Gastrocnemius medialis (tissue), 4 donors: ENCODE data around the gene AP5S1. TPM values are rescaled to one million over a fixed set of nuclear protein-coding genes. Genes with fewer than 3 reads are reported as not detected.

Source experiments
- ATAC-seq, 2 donors: fragments of 150-250 bp; one replicate each; pipeline ENCODE4 v1.9.1; 2016
- DNase-seq, 2 donors: peaks; one replicate each; pipeline ENCODE4 v3.0.0-alpha.2; 2019
- H3K27ac ChIP-seq, 4 donors: fragments of 200-600 bp; sonication (generic); 1 replicate in 1 of 4; 2 replicates in 3 of 4; pipeline ENCODE4 v1.5.1; 2016 to 2018; ENCODE audit warnings: mild to moderate bottlenecking in 2 of 4, moderate library complexity in 1 of 4
- H3K27me3 ChIP-seq, 3 donors: fragments of 200-600 bp; sonication (generic) in 2 of 3; 1 replicate in 1 of 3; 2 replicates in 2 of 3; pipeline versions ENCODE4 v1.5.1 to v1.6.0; 2016 to 2019; ENCODE audit warnings: mild to moderate bottlenecking in 1 of 3, moderate library complexity in 1 of 3
- H3K36me3 ChIP-seq, 2 donors: fragments of 200-600 bp; sonication (generic) in 1 of 2; one replicate each; pipeline ENCODE4 v1.5.1; 2017 to 2018
- H3K4me1 ChIP-seq, 2 donors: fragments of 200-600 bp; sonication (generic) in 1 of 2; one replicate each; pipeline ENCODE4 v1.5.1; 2016 to 2017; ENCODE audit warnings: mild to moderate bottlenecking in 2 of 2
- H3K4me3 ChIP-seq, 4 donors: fragments of 200-600 bp; sonication (generic) in 3 of 4; 1 replicate in 1 of 4; 2 replicates in 3 of 4; pipeline ENCODE4 v1.5.1; 2016 to 2019; ENCODE audit warnings: mild to moderate bottlenecking in 2 of 4
- H3K9me3 ChIP-seq, 3 donors: fragments of 200-600 bp; sonication (generic) in 2 of 3; 1 replicate in 1 of 3; 2 replicates in 2 of 3; pipeline ENCODE4 v1.5.1; 2016 to 2019
- CTCF ChIP-seq, 5 experiments: fragments of 450-650 bp in 3 of 5; fragments of 200-600 bp in 2 of 5; sonication (generic) in 2 of 5; IDR thresholded peaks in 4 of 5; conservative IDR thresholded peaks in 1 of 5; 1 replicate in 4 of 5; 2 replicates in 1 of 5; pipeline ENCODE4 v1.5.1; 2016 to 2019; ENCODE audit warnings: antibody characterized with exemption in 5 of 5, mild to moderate bottlenecking in 3 of 5, moderate library complexity in 3 of 5
- POLR2A ChIP-seq, 2 donors: fragments of 450-650 bp; IDR thresholded peaks; one replicate each; pipeline ENCODE4 v1.6.1; 2017; ENCODE audit warnings: antibody characterized with exemption in 2 of 2, mild to moderate bottlenecking in 2 of 2, moderate library complexity in 2 of 2
- in situ Hi-C, 4 donors: fragments of 200-750 bp; cut with MboI; loops; one replicate each; pipeline versions ENCODE4 v1.15.0 to v1.8.0; 2017; ENCODE audit warnings: low sequenced_read_pairs in 4 of 4
- intact Hi-C: fragments of 100-400 bp; cut with DNase I; formaldehyde crosslinking; loops from one replicate; pipeline ENCODE4 v1.15.1; 2023; ENCODE audit warnings: low total_unique reads
- total RNA-seq, 4 donors: library from RNA; depleted of rRNA; stranded (reverse); fragments of >200 nt; gene quantifications; one replicate each; pipeline versions ENCODE4 v1.1.0 to v1.2.3, GENCODE V29; 2016

Gene AP5S1
- total RNA-seq, 4 donors from 2014 or later = 11.6 to 20.9 (median 17.3) TPM

- peaks cover 14 to 22% of the 10 kb centered on the region in 2 donors for H3K4me1 ChIP-seq
- no peaks in the 10 kb centered on the region for H3K36me3 ChIP-seq
- H3K4me3 ChIP-seq = peak overlapping the region; percentile 49 to 53 (median 52)
- DNase-seq (no peak), ATAC-seq (no peak)
- intact Hi-C loops = no loop called here
- peaks cover 0 to 15% (median 14%) of the 10 kb centered on the region in 3 donors for H3K27me3 ChIP-seq
- no peak overlapping the region for H3K27ac ChIP-seq
- in situ Hi-C loops = no loop called here
- no peaks in the 10 kb centered on the region for H3K9me3 ChIP-seq
- TF ChIP-seq CTCF (IDR thresholded peaks at IDR 0.05 in 4 of 5, conservative IDR thresholded peaks at IDR 0.05 in 1 of 5) (no peak), POLR2A (IDR thresholded peaks at IDR 0.05) (no peak)
Measured at GRCh38 chr20:3777716-3778629, 42.4 kb upstream of the AP5S1 start.

GRCh38 chr20:3778976-3779375 is 41.4 kb upstream of the AP5S1 start:
- no peak overlapping the region for H3K4me3 ChIP-seq
- in situ Hi-C loops (no loop called here), intact Hi-C loops (no loop called here)
- H3K36me3 ChIP-seq = no peaks in the 10 kb centered on the region
- DNase-seq (no peak), ATAC-seq (no peak)
- no peaks in the 10 kb centered on the region for H3K9me3 ChIP-seq
- no peak overlapping the region for H3K27ac ChIP-seq
- H3K4me1 ChIP-seq = peaks cover 20 to 32% of the 10 kb centered on the region in 2 donors
- H3K27me3 ChIP-seq = peaks cover 0 to 15% (median 14%) of the 10 kb centered on the region in 3 donors
- TF ChIP-seq CTCF (IDR thresholded peaks at IDR 0.05 in 4 of 5, conservative IDR thresholded peaks at IDR 0.05 in 1 of 5) (no peak), POLR2A (IDR thresholded peaks at IDR 0.05) (no peak)

DNA sequence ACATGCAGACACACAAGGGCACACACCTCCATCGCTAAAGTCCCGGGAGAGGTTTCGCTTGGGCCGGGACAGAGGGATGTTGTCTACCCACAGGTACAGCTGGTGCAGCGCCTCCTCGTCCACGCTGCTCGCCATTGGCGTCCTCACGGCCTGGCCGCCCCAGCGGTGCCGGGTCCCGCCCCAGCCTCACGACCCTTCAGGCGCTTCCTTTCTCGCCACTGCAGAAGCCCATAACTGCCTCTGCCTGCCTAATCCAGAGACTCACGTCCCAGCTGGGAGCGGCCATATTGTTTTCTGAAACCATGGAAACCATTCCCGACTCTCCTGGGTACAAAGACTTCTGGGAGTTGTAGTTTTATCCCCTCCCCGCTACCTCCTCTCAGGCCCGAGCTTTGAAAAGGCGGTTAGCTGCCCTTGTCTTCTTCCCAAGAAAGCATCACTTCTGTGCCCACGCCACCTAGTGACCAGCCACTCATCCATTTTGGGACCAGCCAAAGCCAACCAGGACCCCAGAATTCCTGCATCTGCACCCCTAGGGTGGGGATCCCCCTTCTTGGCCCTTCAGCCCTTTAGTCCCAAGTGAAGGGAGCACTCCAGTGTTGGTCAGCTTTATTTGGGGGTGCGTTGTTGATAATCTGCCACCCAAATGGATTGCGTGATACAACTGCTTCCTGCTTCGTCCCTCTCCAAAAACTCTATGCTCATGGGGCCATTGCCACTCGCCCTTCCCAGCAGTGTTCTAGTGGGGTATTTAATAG is 39.0 kb upstream of the AP5S1 start, which contains the start of gene SPEF1:
Gene SPEF1 (minus strand): TSS at position 296 of the 758 bp plus-strand sequence. CDS start 161 bp downstream, at position 135.
- H3K4me3 ChIP-seq = peak within 1 kb of the TSS; percentile 53 to 73 (median 55)
- H3K36me3 ChIP-seq = no peaks in the 10 kb centered on the region
- peak; percentile 92 to 98 for ATAC-seq
- intact Hi-C loops (loop anchor here (1.0 kb wide), 1 partner anchor 13 kb away; no protein-coding TSS in a partner anchor), in situ Hi-C loops (no loop called here)
- TF ChIP-seq CTCF (IDR thresholded peaks at IDR 0.05 in 4 of 5, conservative IDR thresholded peaks at IDR 0.05 in 1 of 5) = peak; percentile 27 to 57 (median 36)
- no peak for TF ChIP-seq POLR2A (IDR thresholded peaks at IDR 0.05)
- no peaks in the 10 kb centered on the region for H3K9me3 ChIP-seq
- peaks cover 39 to 50% of the 10 kb centered on the region in 2 donors for H3K4me1 ChIP-seq
- peak within 1 kb of the TSS; percentile 47 to 67 (median 59) for H3K27ac ChIP-seq
- DNase-seq = peak; percentile 69 to 83
- peaks cover 0 to 10% (median 8%) of the 10 kb centered on the region in 3 donors for H3K27me3 ChIP-seq

DNA sequence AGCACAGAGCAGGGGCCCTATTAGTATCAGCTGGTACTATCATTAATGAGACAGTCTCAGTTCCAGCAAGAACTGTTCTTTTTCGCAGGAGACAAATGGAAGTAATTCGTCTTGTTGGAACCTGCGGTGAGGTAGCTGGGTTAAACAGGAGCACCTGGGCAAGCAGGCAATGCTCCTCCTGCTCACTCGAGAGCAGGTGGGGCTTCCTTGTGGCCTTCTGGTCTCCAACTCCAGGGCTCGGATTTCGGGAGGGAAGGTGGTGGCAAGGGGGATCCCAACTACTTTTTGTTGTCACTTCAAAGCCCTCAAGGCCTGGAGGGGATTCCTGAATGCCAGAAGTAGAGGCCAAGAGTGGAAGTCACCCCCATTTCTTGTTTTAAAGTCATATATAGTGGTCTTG is 37.8 kb upstream of the AP5S1 start:
- no peak overlapping the region for H3K27ac ChIP-seq
- DNase-seq = no peak
- in situ Hi-C loops (no loop called here), intact Hi-C loops (no loop called here)
- peaks cover 0 to 7% (median 3%) of the 10 kb centered on the region in 3 donors for H3K27me3 ChIP-seq
- no peak for TF ChIP-seq CTCF (IDR thresholded peaks at IDR 0.05 in 4 of 5, conservative IDR thresholded peaks at IDR 0.05 in 1 of 5)
- no peak for TF ChIP-seq POLR2A (IDR thresholded peaks at IDR 0.05)
- no peak overlapping the region for H3K4me3 ChIP-seq
- peaks cover 43 to 45% of the 10 kb centered on the region in 2 donors for H3K4me1 ChIP-seq
- H3K9me3 ChIP-seq = no peaks in the 10 kb centered on the region
- no peaks in the 10 kb centered on the region for H3K36me3 ChIP-seq
- ATAC-seq = no peak
